ENCODE measurements around the gene ATAD3B. TPM values are rescaled to one million over a fixed set of nuclear protein-coding genes. Genes with fewer than 3 reads are reported as not detected.

ATAD3B gene
- total RNA-seq, 1 donor from 2014 or later: 63.0 TPM

DNA sequence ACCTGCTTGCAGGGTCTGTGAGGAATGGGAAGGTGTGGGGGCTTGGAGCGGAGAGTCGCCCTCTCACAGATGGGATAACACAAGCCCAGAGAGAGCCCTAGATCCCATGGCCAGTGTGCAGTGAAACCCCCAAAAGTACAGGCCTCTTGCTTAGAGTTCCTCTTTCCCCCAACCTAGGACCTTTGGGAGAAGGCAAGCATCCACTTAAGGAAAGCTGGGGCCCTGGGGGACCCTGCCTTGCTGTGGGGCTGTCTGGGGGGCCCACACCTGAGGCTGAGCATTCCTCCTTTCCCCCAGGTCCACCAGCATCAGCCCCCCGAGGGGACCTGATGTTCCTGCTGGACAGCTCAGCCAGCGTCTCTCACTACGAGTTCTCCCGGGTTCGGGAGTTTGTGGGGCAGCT is 34.9 kb upstream of the ATAD3B start:
- no peak overlapping the region for H3K4me3 ChIP-seq (ENCODE audit: insufficient read depth, low read depth, low read length)
- TF ChIP-seq, protein P1, sequence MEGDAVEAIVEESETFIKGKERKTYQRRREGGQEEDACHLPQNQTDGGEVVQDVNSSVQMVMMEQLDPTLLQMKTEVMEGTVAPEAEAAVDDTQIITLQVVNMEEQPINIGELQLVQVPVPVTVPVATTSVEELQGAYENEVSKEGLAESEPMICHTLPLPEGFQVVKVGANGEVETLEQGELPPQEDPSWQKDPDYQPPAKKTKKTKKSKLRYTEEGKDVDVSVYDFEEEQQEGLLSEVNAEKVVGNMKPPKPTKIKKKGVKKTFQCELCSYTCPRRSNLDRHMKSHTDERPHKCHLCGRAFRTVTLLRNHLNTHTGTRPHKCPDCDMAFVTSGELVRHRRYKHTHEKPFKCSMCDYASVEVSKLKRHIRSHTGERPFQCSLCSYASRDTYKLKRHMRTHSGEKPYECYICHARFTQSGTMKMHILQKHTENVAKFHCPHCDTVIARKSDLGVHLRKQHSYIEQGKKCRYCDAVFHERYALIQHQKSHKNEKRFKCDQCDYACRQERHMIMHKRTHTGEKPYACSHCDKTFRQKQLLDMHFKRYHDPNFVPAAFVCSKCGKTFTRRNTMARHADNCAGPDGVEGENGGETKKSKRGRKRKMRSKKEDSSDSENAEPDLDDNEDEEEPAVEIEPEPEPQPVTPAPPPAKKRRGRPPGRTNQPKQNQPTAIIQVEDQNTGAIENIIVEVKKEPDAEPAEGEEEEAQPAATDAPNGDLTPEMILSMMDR (IDR thresholded peaks at IDR 0.05; ENCODE audit: insufficient read depth, low read depth, low read length): no peak
- no peak for TF ChIP-seq EZH2 (IDR thresholded peaks at IDR 0.05; ENCODE audit: insufficient read depth, low read length)
- no peaks in the 10 kb centered on the region for H3K9me3 Mint-ChIP-seq (ENCODE audit: unreplicated experiment)
- FAIRE-seq (no peak), DNase-seq (ENCODE audit: low read depth) (no peak)
- H4K20me1 ChIP-seq (ENCODE audit: insufficient read depth, low read length): peaks cover 6% of the 10 kb centered on the region
- H3K9me3 ChIP-seq (ENCODE audit: insufficient read depth, low read depth, low read length): no peaks in the 10 kb centered on the region
- H3K4me2 ChIP-seq (ENCODE audit: low read length): peak overlapping the region; percentile 85
- H3K36me3 Mint-ChIP-seq (ENCODE audit: low read depth, unreplicated experiment): no peaks in the 10 kb centered on the region
- H3K27ac Mint-ChIP-seq (ENCODE audit: unreplicated experiment): no peak overlapping the region
- peaks cover 12% of the 10 kb centered on the region for H3K4me1 Mint-ChIP-seq (ENCODE audit: low read depth, unreplicated experiment)
- H3K79me2 ChIP-seq (ENCODE audit: insufficient read depth, low read length): no peaks in the 10 kb centered on the region
- no peak overlapping the region for H3K9ac ChIP-seq (ENCODE audit: low read length)
- peaks cover 28% of the 10 kb centered on the region for H3K4me1 ChIP-seq (ENCODE audit: insufficient read depth, low read length)
- H3K27me3 ChIP-seq (ENCODE audit: insufficient read depth, low read length): no peaks in the 10 kb centered on the region
- H2AFZ ChIP-seq (ENCODE audit: low read depth, low read length): no peak overlapping the region
- no peaks in the 10 kb centered on the region for H3K36me3 ChIP-seq (ENCODE audit: insufficient read depth, low read length)
- H3K4me3 Mint-ChIP-seq (ENCODE audit: unreplicated experiment): peak overlapping the region; percentile 84
- no peaks in the 10 kb centered on the region for H3K27me3 Mint-ChIP-seq (ENCODE audit: low read depth, unreplicated experiment)
- no peak overlapping the region for H3K27ac ChIP-seq (ENCODE audit: low read depth, low read length)

DNA sequence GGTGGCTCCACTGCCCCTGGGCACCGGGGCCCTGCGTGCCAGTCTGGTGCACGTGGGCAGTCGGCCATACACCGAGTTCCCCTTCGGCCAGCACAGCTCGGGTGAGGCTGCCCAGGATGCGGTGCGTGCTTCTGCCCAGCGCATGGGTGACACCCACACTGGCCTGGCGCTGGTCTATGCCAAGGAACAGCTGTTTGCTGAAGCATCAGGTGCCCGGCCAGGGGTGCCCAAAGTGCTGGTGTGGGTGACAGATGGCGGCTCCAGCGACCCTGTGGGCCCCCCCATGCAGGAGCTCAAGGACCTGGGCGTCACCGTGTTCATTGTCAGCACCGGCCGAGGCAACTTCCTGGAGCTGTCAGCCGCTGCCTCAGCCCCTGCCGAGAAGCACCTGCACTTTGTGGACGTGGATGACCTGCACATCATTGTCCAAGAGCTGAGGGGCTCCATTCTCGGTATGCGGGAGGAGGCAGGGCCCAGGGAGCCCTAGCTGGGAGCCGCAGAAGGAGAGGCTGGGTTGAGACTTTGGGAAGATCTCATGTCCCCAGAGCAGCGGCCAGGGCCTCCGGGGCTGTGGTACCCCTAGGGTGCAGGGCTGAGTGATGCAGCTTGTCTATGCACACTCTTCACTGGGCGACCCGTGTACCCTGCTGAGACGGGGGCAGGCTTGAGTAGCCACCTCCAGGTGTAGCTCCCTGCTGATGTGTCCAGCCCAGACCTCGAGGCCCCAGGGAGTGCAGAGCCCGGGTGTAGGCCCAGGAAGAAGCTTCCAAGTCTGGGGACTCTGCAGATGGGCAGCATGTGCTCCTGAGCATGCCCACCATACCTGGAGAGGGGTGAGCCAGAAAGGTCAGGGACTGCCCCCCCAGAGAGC is 34.3 kb upstream of the ATAD3B start:
- Mint-ChIP-seq H3K4me1 (ENCODE audit: low read depth, unreplicated experiment) (peaks cover 10% of the 10 kb centered on the region), H3K9me3 (ENCODE audit: unreplicated experiment) (no peaks in the 10 kb centered on the region), H3K27me3 (ENCODE audit: low read depth, unreplicated experiment) (no peaks in the 10 kb centered on the region), H3K36me3 (ENCODE audit: low read depth, unreplicated experiment) (no peaks in the 10 kb centered on the region), H3K27ac (ENCODE audit: unreplicated experiment) (no peak overlapping the region), H3K4me3 (ENCODE audit: unreplicated experiment) (no peak overlapping the region)
- H3K4me3 ChIP-seq (ENCODE audit: insufficient read depth, low read depth, low read length): no peak overlapping the region
- no peak overlapping the region for H2AFZ ChIP-seq (ENCODE audit: low read depth, low read length)
- no peak overlapping the region for H3K27ac ChIP-seq (ENCODE audit: low read depth, low read length)
- H3K36me3 ChIP-seq (ENCODE audit: insufficient read depth, low read length): no peaks in the 10 kb centered on the region
- DNase-seq (ENCODE audit: low read depth): no peak
- H3K79me2 ChIP-seq (ENCODE audit: insufficient read depth, low read length): no peaks in the 10 kb centered on the region
- TF ChIP-seq, protein P1 (IDR thresholded peaks at IDR 0.05; ENCODE audit: insufficient read depth, low read depth, low read length): no peak
- no peak for TF ChIP-seq EZH2 (IDR thresholded peaks at IDR 0.05; ENCODE audit: insufficient read depth, low read length)
- no peak overlapping the region for H3K9ac ChIP-seq (ENCODE audit: low read length)
- peaks cover 28% of the 10 kb centered on the region for H3K4me1 ChIP-seq (ENCODE audit: insufficient read depth, low read length)
- FAIRE-seq: no peak
- no peak overlapping the region for H3K4me2 ChIP-seq (ENCODE audit: low read length)
- H4K20me1 ChIP-seq (ENCODE audit: insufficient read depth, low read length): peaks cover 6% of the 10 kb centered on the region
- no peaks in the 10 kb centered on the region for H3K27me3 ChIP-seq (ENCODE audit: insufficient read depth, low read length)
- H3K9me3 ChIP-seq (ENCODE audit: insufficient read depth, low read depth, low read length): no peaks in the 10 kb centered on the region

DNA sequence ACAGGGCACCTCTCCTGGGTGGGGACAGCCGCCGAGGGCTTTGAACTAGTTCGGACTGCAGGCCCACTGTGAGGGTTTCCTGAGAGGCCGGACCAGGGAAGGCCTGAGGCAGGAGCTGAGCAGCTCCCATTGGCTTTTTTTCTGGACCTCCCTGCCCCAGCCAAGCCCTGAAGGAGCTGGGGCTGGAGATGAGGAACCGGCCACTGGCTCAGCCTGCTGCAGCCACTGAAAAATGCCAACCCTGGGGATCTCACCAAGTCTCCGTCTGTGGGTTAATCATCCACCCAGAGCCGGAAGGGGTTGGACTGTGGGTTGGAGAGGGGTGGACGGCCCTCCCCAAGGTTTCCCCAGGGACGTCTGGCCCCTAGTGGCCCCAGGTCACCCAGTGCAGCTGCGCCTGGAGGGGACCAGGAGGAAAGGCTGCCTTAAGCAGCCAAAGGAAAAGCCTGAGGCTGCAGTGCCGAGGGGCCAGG is 33.6 kb upstream of the ATAD3B start:
- Mint-ChIP-seq H3K36me3 (ENCODE audit: low read depth, unreplicated experiment) (no peaks in the 10 kb centered on the region), H3K9me3 (ENCODE audit: unreplicated experiment) (no peaks in the 10 kb centered on the region)

More for the DNA sequence above, 33.6 kb upstream of the ATAD3B start:
- Mint-ChIP-seq H3K4me1 (ENCODE audit: low read depth, unreplicated experiment) (peaks cover 7% of the 10 kb centered on the region), H3K27me3 (ENCODE audit: low read depth, unreplicated experiment) (no peaks in the 10 kb centered on the region), H3K27ac (ENCODE audit: unreplicated experiment) (no peak overlapping the region), H3K4me3 (ENCODE audit: unreplicated experiment) (no peak overlapping the region)
- H3K4me1 ChIP-seq (ENCODE audit: insufficient read depth, low read length): peaks cover 28% of the 10 kb centered on the region
- H3K27ac ChIP-seq (ENCODE audit: low read depth, low read length): no peak overlapping the region
- H2AFZ ChIP-seq (ENCODE audit: low read depth, low read length): no peak overlapping the region
- H3K4me2 ChIP-seq (ENCODE audit: low read length): no peak overlapping the region
- FAIRE-seq (no peak), DNase-seq (ENCODE audit: low read depth) (no peak)
- H3K9ac ChIP-seq (ENCODE audit: low read length): no peak overlapping the region
- TF ChIP-seq, protein P1 (IDR thresholded peaks at IDR 0.05; ENCODE audit: insufficient read depth, low read depth, low read length): no peak
- TF ChIP-seq EZH2 (IDR thresholded peaks at IDR 0.05; ENCODE audit: insufficient read depth, low read length): no peak
- H3K9me3 ChIP-seq (ENCODE audit: insufficient read depth, low read depth, low read length): no peaks in the 10 kb centered on the region
- H3K36me3 ChIP-seq (ENCODE audit: insufficient read depth, low read length): no peaks in the 10 kb centered on the region
- no peak overlapping the region for H3K4me3 ChIP-seq (ENCODE audit: insufficient read depth, low read depth, low read length)
- H3K27me3 ChIP-seq (ENCODE audit: insufficient read depth, low read length): no peaks in the 10 kb centered on the region
- no peaks in the 10 kb centered on the region for H3K79me2 ChIP-seq (ENCODE audit: insufficient read depth, low read length)
- peaks cover 6% of the 10 kb centered on the region for H4K20me1 ChIP-seq (ENCODE audit: insufficient read depth, low read length)
